PC-9 (cell line): ENCODE measurements around the gene LSS. TPM values are rescaled to one million over a fixed set of nuclear protein-coding genes. Genes with fewer than 3 reads are reported as not detected.

ENCODE experiments used
- BruUV-seq: library from RNA; stranded (reverse); fragments of 400-500 nt; replicated peaks from 2 replicates; lab custom pipeline; 2021; lab: Mats Ljungman, UMichigan
- CTCF ChIA-PET: fragments of 300-600 bp; sonication (Branson Sonifier 250); formaldehyde crosslinking; loops from one replicate; lab custom pipeline; 2022; ENCODE audit warnings: antibody characterized with exemption; lab: Charles Lee
- POLR2A ChIA-PET: fragments of 300-600 bp; sonication (Branson Sonifier 250); formaldehyde crosslinking; loops from one replicate; lab custom pipeline; 2022; ENCODE audit warnings: antibody characterized with exemption; ENCODE audit not compliant: unreplicated experiment; lab: Charles Lee
- DNase-seq, 2 experiments: peaks; one replicate each; pipeline versions ENCODE4 v3.0.0 to v3.0.0-alpha.2; 2015 to 2022; ENCODE audit warnings: mixed read lengths in 1 of 2
- H2AFZ ChIP-seq: fragments of 200-600 bp; sonication (generic); 2 replicates; pipeline ENCODE4 v1.8.1; 2017; ENCODE audit warnings: antibody characterized with exemption
- H3F3A ChIP-seq: fragments of 200-600 bp; sonication (generic); 2 replicates; pipeline ENCODE4 v1.8.1; 2017; ENCODE audit warnings: antibody characterized with exemption, mild to moderate bottlenecking, low read depth; ENCODE audit not compliant: insufficient read depth
- H3K27ac ChIP-seq: fragments of 200-600 bp; sonication (generic); 2 replicates; pipeline ENCODE4 v1.6.1; 2016; ENCODE audit warnings: mixed run types
- H3K27me3 ChIP-seq: fragments of 200-600 bp; sonication (generic); 2 replicates; pipeline ENCODE4 v1.6.1; 2016; ENCODE audit warnings: low read depth, mixed run types; ENCODE audit not compliant: insufficient read depth
- H3K36me3 ChIP-seq: fragments of 200-600 bp; sonication (generic); 2 replicates; pipeline ENCODE4 v1.6.1; 2016; ENCODE audit warnings: low read depth, mixed run types
- H3K4me1 ChIP-seq: fragments of 200-600 bp; sonication (generic); replicated peaks from 2 replicates; pipeline ENCODE4 v1.6.1; 2016; ENCODE audit warnings: mixed run types; ENCODE audit not compliant: insufficient read depth
- H3K4me2 ChIP-seq: fragments of 200-600 bp; sonication (generic); 2 replicates; pipeline ENCODE4 v1.6.1; 2017; ENCODE audit warnings: mixed run types
- H3K4me3 ChIP-seq: fragments of 200-600 bp; sonication (generic); 2 replicates; pipeline ENCODE4 v1.6.1; 2016; ENCODE audit warnings: mixed run types
- H3K79me2 ChIP-seq: fragments of 200-600 bp; sonication (generic); 2 replicates; pipeline ENCODE4 v1.6.1; 2017; ENCODE audit warnings: low read depth, mixed run types
- H3K9me2 ChIP-seq: fragments of 200-600 bp; sonication (generic); 2 replicates; pipeline ENCODE4 v1.8.1; 2017; ENCODE audit warnings: mild to moderate bottlenecking; ENCODE audit not compliant: insufficient read depth
- H3K9me3 ChIP-seq: fragments of 200-600 bp; sonication (generic); 2 replicates; pipeline ENCODE4 v1.8.1; 2016; ENCODE audit warnings: low read depth; ENCODE audit not compliant: insufficient read depth
- H4K20me1 ChIP-seq: fragments of 200-600 bp; sonication (generic); 2 replicates; pipeline ENCODE4 v1.8.1; 2017; ENCODE audit not compliant: insufficient read depth
- CTCF ChIP-seq: fragments of 200-600 bp; sonication (generic); conservative IDR thresholded peaks from 2 replicates; pipeline ENCODE4 v1.6.1; 2017; ENCODE audit warnings: mixed run types, antibody characterized with exemption, mild to moderate bottlenecking, moderate library complexity
- EZH2 ChIP-seq: fragments of 200-600 bp; sonication (generic); IDR thresholded peaks from 2 replicates; pipeline ENCODE4 v1.8.0; 2017; ENCODE audit warnings: antibody characterized with exemption, low read depth
- intact Hi-C: fragments of 100-400 bp; cut with micrococcal nuclease; formaldehyde crosslinking; loops from one replicate; pipeline ENCODE4 v1.10.0; 2022; ENCODE audit not compliant: unreplicated experiment
- total RNA-seq: library from RNA; stranded (reverse); gene quantifications from 2 replicates; pipeline ENCODE4 v1.2.3, GENCODE V29; 2021

Gene LSS
- total RNA-seq, 1 experiment from 2014 or later = 92.3 TPM

GRCh38 chr21:46161633-46162592 lies 66.7 kb downstream of the LSS start:
- H3K79me2 ChIP-seq = no peaks in the 10 kb centered on the region
- TF ChIP-seq EZH2 (no peak), CTCF (no peak)
- no peak overlapping the region for H3K4me3 ChIP-seq
- no peak overlapping the region for H3K27ac ChIP-seq
- H3K36me3 ChIP-seq = no peaks in the 10 kb centered on the region
- BruUV-seq = no TSS peak
- ChIA-PET POLR2A (no interaction called here), CTCF (no interaction called here)
- DNase-seq = no peak
- intact Hi-C loops = no loop called here
- no peaks in the 10 kb centered on the region for H4K20me1 ChIP-seq
- H3K27me3 ChIP-seq = no peaks in the 10 kb centered on the region
- H2AFZ ChIP-seq = no peak overlapping the region
- H3K9me2 ChIP-seq = no peaks in the 10 kb centered on the region
- no peaks in the 10 kb centered on the region for H3K9me3 ChIP-seq
- no peaks in the 10 kb centered on the region for H3K4me1 ChIP-seq
- H3K4me2 ChIP-seq = no peak overlapping the region
- no peaks in the 10 kb centered on the region for H3F3A ChIP-seq

- Histone ChIP-seq H3K27ac (no peak overlapping the region), H3K36me3 (no peaks in the 10 kb centered on the region), H4K20me1 (no peaks in the 10 kb centered on the region), H3K4me2 (no peak overlapping the region), H3K27me3 (no peaks in the 10 kb centered on the region), H3K4me3 (no peak overlapping the region), H3F3A (no peaks in the 10 kb centered on the region), H3K9me2 (no peaks in the 10 kb centered on the region), H3K79me2 (no peaks in the 10 kb centered on the region), H3K9me3 (no peaks in the 10 kb centered on the region), H3K4me1 (no peaks in the 10 kb centered on the region), H2AFZ (no peak overlapping the region)
- no TSS peak for BruUV-seq
- TF ChIP-seq EZH2 = no peak
- TF ChIP-seq CTCF = no peak
- CTCF ChIA-PET = no interaction called here
- DNase-seq = no peak
- intact Hi-C loops = no loop called here
- POLR2A ChIA-PET = no interaction called here
Measured at GRCh38 chr21:46160907-46161632, 67.5 kb downstream of the LSS start.

GRCh38 chr21:46160657-46160906 lies 68.0 kb downstream of the LSS start:
- Histone ChIP-seq H3K36me3 (no peaks in the 10 kb centered on the region), H2AFZ (no peak overlapping the region), H3K4me3 (no peak overlapping the region), H4K20me1 (no peaks in the 10 kb centered on the region), H3K9me3 (no peaks in the 10 kb centered on the region), H3F3A (no peaks in the 10 kb centered on the region), H3K4me1 (no peaks in the 10 kb centered on the region), H3K4me2 (no peak overlapping the region), H3K27ac (no peak overlapping the region), H3K79me2 (no peaks in the 10 kb centered on the region), H3K27me3 (no peaks in the 10 kb centered on the region), H3K9me2 (no peaks in the 10 kb centered on the region)
- DNase-seq = no peak
- TF ChIP-seq EZH2 = no peak
- TF ChIP-seq CTCF = no peak
- no TSS peak for BruUV-seq
- POLR2A ChIA-PET = no interaction called here
- CTCF ChIA-PET = no interaction called here
- intact Hi-C loops = no loop called here
